Mesenchymal stem cell (in vitro differentiated cells and primary cell): ENCODE data around the gene OTOG.

Experiments
- DNase-seq: peaks from one replicate; pipeline ENCODE4 v3.0.0-alpha.2; 2013
- H2AFZ ChIP-seq: one replicate; pipeline ENCODE4 v1.6.1; 2013; ENCODE audit warnings: low read depth, mild to moderate bottlenecking, control low read depth, inconsistent platforms, low read length, moderate library complexity
- H2AK5ac ChIP-seq: 2 replicates; pipeline ENCODE4 v1.6.1; 2013; ENCODE audit warnings: low read length, moderate library complexity, mild to moderate bottlenecking, inconsistent platforms; ENCODE audit not compliant: severe bottlenecking
- H2BK120ac ChIP-seq: one replicate; pipeline ENCODE4 v1.6.1; 2013; ENCODE audit warnings: low read depth, mild to moderate bottlenecking, inconsistent platforms, low read length, moderate library complexity
- H2BK12ac ChIP-seq, 2 experiments: one replicate each; pipeline ENCODE4 v1.6.1; 2013; ENCODE audit warnings: inconsistent platforms in 2 of 2, low read length in 2 of 2, mild to moderate bottlenecking in 2 of 2, moderate library complexity in 2 of 2, control low read depth in 1 of 2
- H2BK15ac ChIP-seq: one replicate; pipeline ENCODE4 v1.6.1; 2013; ENCODE audit warnings: mild to moderate bottlenecking, low read depth, inconsistent platforms; ENCODE audit not compliant: poor library complexity, severe bottlenecking
- H2BK5ac ChIP-seq: 2 replicates; pipeline ENCODE4 v1.6.1; 2013; ENCODE audit warnings: low read depth, mild to moderate bottlenecking, low read length, control low read depth, inconsistent platforms; ENCODE audit not compliant: poor library complexity, severe bottlenecking
- H3K14ac ChIP-seq, 2 experiments: one replicate each; pipeline ENCODE4 v1.6.1; 2013; ENCODE audit warnings: inconsistent platforms in 2 of 2, low read length in 2 of 2, control low read depth in 1 of 2, mild to moderate bottlenecking in 1 of 2, moderate library complexity in 1 of 2
- H3K18ac ChIP-seq, 2 experiments: one replicate each; pipeline ENCODE4 v1.6.1; 2013; ENCODE audit warnings: inconsistent platforms in 2 of 2, low read length in 2 of 2, control low read depth in 1 of 2, low read depth in 1 of 2, mild to moderate bottlenecking in 1 of 2
- H3K23ac ChIP-seq, 2 experiments: one replicate each; pipeline ENCODE4 v1.6.1; 2013; ENCODE audit warnings: inconsistent platforms in 2 of 2, low read length in 2 of 2, mild to moderate bottlenecking in 2 of 2, moderate library complexity in 2 of 2, control low read depth in 1 of 2
- H3K27ac ChIP-seq: 2 replicates; pipeline ENCODE4 v1.5.1; 2013; ENCODE audit warnings: mild to moderate bottlenecking, moderate library complexity, low read length, control low read depth, inconsistent platforms; ENCODE audit not compliant: poor library complexity, severe bottlenecking
- H3K27me3 ChIP-seq, 2 experiments: 2 replicates each; pipeline versions ENCODE4 v1.6.1 to v1.7.0; 2013; ENCODE audit warnings: low read length in 2 of 2, mild to moderate bottlenecking in 2 of 2, moderate library complexity in 2 of 2, control low read depth in 1 of 2, inconsistent platforms in 1 of 2; ENCODE audit not compliant: control insufficient read depth in 1 of 2, insufficient read depth in 1 of 2
- H3K36me3 ChIP-seq, 2 experiments: 2 replicates each; pipeline versions ENCODE4 v1.6.1 to v1.7.0; 2013; ENCODE audit warnings: low read length in 2 of 2, control low read depth in 1 of 2, inconsistent platforms in 1 of 2, low read depth in 1 of 2, mild to moderate bottlenecking in 1 of 2; ENCODE audit not compliant: insufficient read depth in 2 of 2, control insufficient read depth in 1 of 2
- H3K4ac ChIP-seq, 2 experiments: one replicate each; pipeline ENCODE4 v1.6.1; 2013; ENCODE audit warnings: inconsistent platforms in 2 of 2, low read length in 2 of 2, mild to moderate bottlenecking in 2 of 2, moderate library complexity in 2 of 2, control low read depth in 1 of 2, low read depth in 1 of 2
- H3K4me1 ChIP-seq: 2 replicates; pipeline ENCODE4 v1.6.1; 2013; ENCODE audit warnings: low read depth, low read length, control low read depth; ENCODE audit not compliant: control insufficient read depth, insufficient read depth
- H3K4me2 ChIP-seq: 2 replicates; pipeline ENCODE4 v1.6.1; 2013; ENCODE audit warnings: low read length, mild to moderate bottlenecking, inconsistent platforms; ENCODE audit not compliant: poor library complexity, severe bottlenecking
- H3K4me3 ChIP-seq, 2 experiments: 2 replicates each; pipeline versions ENCODE4 v1.5.1 to v1.7.0; 2013; ENCODE audit warnings: low read length in 2 of 2, mild to moderate bottlenecking in 2 of 2, control low read depth in 1 of 2, low read depth in 1 of 2; ENCODE audit not compliant: insufficient read depth in 1 of 2
- H3K79me1 ChIP-seq: replicated peaks from 2 replicates; pipeline ENCODE4 v1.6.1; 2013; ENCODE audit warnings: mild to moderate bottlenecking, control low read depth, low read length, inconsistent platforms; ENCODE audit not compliant: poor library complexity, severe bottlenecking
- H3K9ac ChIP-seq: 2 replicates; pipeline ENCODE4 v1.7.0; 2013; ENCODE audit warnings: mild to moderate bottlenecking, low read length, moderate library complexity
- H3K9me3 ChIP-seq: 2 replicates; pipeline ENCODE4 v1.7.0; 2013; ENCODE audit warnings: mild to moderate bottlenecking, low read length; ENCODE audit not compliant: control insufficient read depth
- H4K8ac ChIP-seq: one replicate; pipeline ENCODE4 v1.6.1; 2013; ENCODE audit warnings: inconsistent platforms, mild to moderate bottlenecking, low read length, moderate library complexity
- H4K91ac ChIP-seq: one replicate; pipeline ENCODE4 v1.6.1; 2013; ENCODE audit warnings: mild to moderate bottlenecking, low read length, inconsistent platforms
- WGBS: methylation state at CpG from one replicate; pipeline ENCODE4 v1.1.7; 2013; ENCODE audit warnings: mixed read lengths; 5-methylcytosine and 5-hydroxymethylcytosine counted together

Gene OTOG

DNA sequence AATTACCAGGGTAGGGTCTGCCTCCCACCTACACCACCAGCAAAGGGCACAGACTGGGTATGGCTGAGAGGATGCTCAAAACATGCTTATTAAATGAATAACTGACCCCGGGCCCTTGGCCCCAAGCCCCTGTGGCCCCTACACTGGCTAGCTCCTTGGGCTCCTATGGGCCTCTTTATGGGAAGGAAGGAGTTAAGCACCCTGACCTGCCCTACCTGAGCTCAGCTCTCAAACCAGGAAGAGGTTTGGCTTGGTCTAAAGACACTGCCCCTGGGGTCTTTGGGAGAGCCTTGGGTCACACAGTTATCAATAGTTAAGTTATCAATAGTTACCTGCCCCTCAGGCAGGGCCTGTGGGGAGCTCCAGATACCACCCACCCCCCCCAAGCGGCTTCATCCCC, 4.0 kb upstream of the OTOG start:
- Histone ChIP-seq H2BK120ac (no peak overlapping the region), H3K4me3 (no peak overlapping the region), H3K4ac (no peak overlapping the region), H4K91ac (no peak overlapping the region), H2BK12ac (no peak overlapping the region), H2BK5ac (no peak overlapping the region), H3K27ac (no peak overlapping the region), H2BK15ac (no peak overlapping the region), H4K8ac (no peak overlapping the region), H3K36me3 (no peaks in the 10 kb centered on the region), H3K9ac (no peak overlapping the region), H3K4me2 (no peak overlapping the region), H3K79me1 (no peaks in the 10 kb centered on the region), H3K23ac (no peak overlapping the region), H3K18ac (no peak overlapping the region), H3K9me3 (no peaks in the 10 kb centered on the region), H3K14ac (no peak overlapping the region), H3K4me1 (peaks cover 3% of the 10 kb centered on the region), H2AFZ (no peak overlapping the region), H3K27me3 (peaks cover 58 to 87% of the 10 kb centered on the region in 2 experiments), H2AK5ac (no peak overlapping the region)
- DNase-seq: no peak
- 83% methylated on average over 2 of the region's 2 CpGs for WGBS

- Histone ChIP-seq H3K4me3 (no peak overlapping the region), H2BK120ac (no peak overlapping the region), H3K18ac (no peak overlapping the region), H3K4ac (no peak overlapping the region), H3K9me3 (no peaks in the 10 kb centered on the region), H2AK5ac (no peak overlapping the region), H2BK15ac (no peak overlapping the region), H2BK12ac (no peak overlapping the region), H3K14ac (no peak overlapping the region), H4K91ac (no peak overlapping the region), H3K9ac (no peak overlapping the region), H3K27ac (no peak overlapping the region), H3K23ac (no peak overlapping the region), H2AFZ (no peak overlapping the region), H3K36me3 (no peaks in the 10 kb centered on the region), H3K79me1 (no peaks in the 10 kb centered on the region), H2BK5ac (no peak overlapping the region), H3K4me2 (no peak overlapping the region), H3K27me3 (peaks cover 52 to 86% of the 10 kb centered on the region in 2 experiments), H3K4me1 (peaks cover 3% of the 10 kb centered on the region), H4K8ac (no peak overlapping the region)
- no peak for DNase-seq
- WGBS: 32% methylated on average over 16 of the region's 17 CpGs
Measured at GRCh38 chr11:17543574-17544180, 3.4 kb upstream of the OTOG start.

GRCh38 chr11:17544181-17544622, 2.9 kb upstream of the OTOG start, which contains the start of gene USH1C:
TSS of gene USH1C (minus strand) at chr11:17544416. CDS start at chr11:17544307, 109 bp downstream.
- Histone ChIP-seq H2BK5ac (no peak within 1 kb of the TSS), H3K79me1 (no peaks in the 10 kb centered on the region), H3K23ac (no peak within 1 kb of the TSS), H3K27me3 (peaks cover 49 to 86% of the 10 kb centered on the region in 2 experiments), H2AK5ac (no peak within 1 kb of the TSS), H3K18ac (no peak within 1 kb of the TSS), H3K4ac (no peak within 1 kb of the TSS), H3K14ac (no peak within 1 kb of the TSS), H3K9me3 (no peaks in the 10 kb centered on the region), H3K36me3 (no peaks in the 10 kb centered on the region), H3K4me2 (no peak within 1 kb of the TSS), H3K4me1 (peaks cover 3% of the 10 kb centered on the region), H4K8ac (no peak within 1 kb of the TSS), H3K27ac (no peak within 1 kb of the TSS), H4K91ac (no peak within 1 kb of the TSS), H2BK12ac (no peak within 1 kb of the TSS), H3K9ac (no peak within 1 kb of the TSS), H3K4me3 (no peak within 1 kb of the TSS), H2AFZ (no peak within 1 kb of the TSS), H2BK15ac (no peak within 1 kb of the TSS), H2BK120ac (no peak within 1 kb of the TSS)
- WGBS: 9% methylated on average over 27 of the region's 32 CpGs
- DNase-seq: no peak

DNA sequence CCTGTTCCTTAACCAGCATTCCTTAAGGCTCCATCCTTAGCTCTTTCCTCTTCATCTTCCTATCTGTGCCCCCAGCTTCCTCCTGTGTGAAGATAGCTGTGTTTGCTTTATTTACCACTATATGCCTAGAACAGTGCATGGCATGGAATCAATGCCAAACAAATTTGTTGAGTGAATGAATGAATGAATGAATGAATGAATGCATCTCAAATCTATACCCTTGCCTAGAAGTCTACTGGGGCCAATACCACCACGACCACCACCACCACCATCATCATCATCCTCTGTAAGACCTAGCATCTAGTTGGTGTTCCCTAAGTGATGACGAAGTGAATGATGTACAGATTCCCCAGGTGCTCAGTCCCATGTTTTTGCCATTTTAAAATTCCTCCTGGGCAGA, 819 bp upstream of the OTOG start:
- no peak overlapping the region for H3K4me2 ChIP-seq
- no peak overlapping the region for H3K18ac ChIP-seq
- peaks cover 42 to 76% of the 10 kb centered on the region in 2 experiments for H3K27me3 ChIP-seq
- H2AK5ac ChIP-seq: no peak overlapping the region
- no peak overlapping the region for H3K4me3 ChIP-seq
- H3K4ac ChIP-seq: no peak overlapping the region
- no peak overlapping the region for H3K27ac ChIP-seq
- no peaks in the 10 kb centered on the region for H3K9me3 ChIP-seq
- no peak overlapping the region for H3K9ac ChIP-seq
- no peak overlapping the region for H2AFZ ChIP-seq
- H4K8ac ChIP-seq: no peak overlapping the region
- H3K79me1 ChIP-seq: no peaks in the 10 kb centered on the region
- H3K36me3 ChIP-seq: no peaks in the 10 kb centered on the region
- no peak overlapping the region for H3K23ac ChIP-seq
- H2BK15ac ChIP-seq: no peak overlapping the region
- H3K14ac ChIP-seq: no peak overlapping the region
- H4K91ac ChIP-seq: no peak overlapping the region
- DNase-seq: no peak
- H2BK12ac ChIP-seq: no peak overlapping the region
- whole genome bisulfite sequencing: 57% methylated on average over 2 of the region's 2 CpGs
- H2BK5ac ChIP-seq: no peak overlapping the region
- H3K4me1 ChIP-seq: peaks cover 3% of the 10 kb centered on the region
- H2BK120ac ChIP-seq: no peak overlapping the region
